H9 (cell line): Measurements from ENCODE around the gene AHSP. TPM values are rescaled to one million over a fixed set of nuclear protein-coding genes. Genes with fewer than 3 reads are reported as not detected.
A peak's percentile ranks its signal among the peaks of the same experiment; 100 is the strongest.
"Not testable (repeated sequence)": the region's sequence is repeated elsewhere in the genome, so short reads cannot be mapped to it uniquely, and the experiment has no call there.

ENCODE experiments used
- DNase-seq: peaks from one replicate; pipeline ENCODE4 v3.0.0-alpha.2; 2017
- H2AFZ ChIP-seq: one replicate; pipeline ENCODE4 v1.6.1; 2013; ENCODE audit warnings: mild to moderate bottlenecking, low read length, control low read depth, moderate library complexity
- H2AK5ac ChIP-seq: 2 replicates; pipeline ENCODE4 v1.6.1; 2013; ENCODE audit warnings: low read length, control low read depth, mixed read lengths; ENCODE audit not compliant: insufficient read length
- H2BK120ac ChIP-seq: one replicate; pipeline ENCODE4 v1.6.1; 2013; ENCODE audit warnings: low read depth, mild to moderate bottlenecking, low read length, control low read depth, inconsistent platforms; ENCODE audit not compliant: poor library complexity, severe bottlenecking
- H2BK12ac ChIP-seq: 2 replicates; pipeline ENCODE4 v1.6.1; 2013; ENCODE audit warnings: low read length, control low read depth, mixed read lengths, low read depth; ENCODE audit not compliant: insufficient read length
- H2BK15ac ChIP-seq: 2 replicates; pipeline ENCODE4 v1.6.1; 2013; ENCODE audit warnings: low read depth, low read length, control low read depth
- H2BK20ac ChIP-seq: one replicate; pipeline ENCODE4 v1.6.1; 2013; ENCODE audit warnings: low read depth, mild to moderate bottlenecking, low read length, control low read depth, inconsistent platforms; ENCODE audit not compliant: poor library complexity, severe bottlenecking
- H2BK5ac ChIP-seq: 2 replicates; pipeline ENCODE4 v1.6.1; 2013; ENCODE audit warnings: low read length, control low read depth, mixed read lengths; ENCODE audit not compliant: insufficient read length
- H3K14ac ChIP-seq: 2 replicates; pipeline ENCODE4 v1.6.1; 2013; ENCODE audit warnings: low read length, control low read depth; ENCODE audit not compliant: insufficient read depth
- H3K18ac ChIP-seq: 2 replicates; pipeline ENCODE4 v1.6.1; 2013; ENCODE audit warnings: low read depth, mild to moderate bottlenecking, mixed read lengths, low read length, control low read depth; ENCODE audit not compliant: insufficient read length
- H3K23ac ChIP-seq: 2 replicates; pipeline ENCODE4 v1.6.1; 2013; ENCODE audit warnings: low read length, control low read depth, mixed read lengths, low read depth; ENCODE audit not compliant: insufficient read length
- H3K23me2 ChIP-seq: 2 replicates; pipeline ENCODE4 v1.6.1; 2013; ENCODE audit warnings: low read depth, mild to moderate bottlenecking, mixed read lengths, low read length, control low read depth; ENCODE audit not compliant: insufficient read length, poor library complexity, severe bottlenecking
- H3K27ac ChIP-seq: 2 replicates; pipeline ENCODE4 v1.5.1; 2013; ENCODE audit warnings: low read length, control low read depth, mixed read lengths, low read depth; ENCODE audit not compliant: insufficient read length
- H3K27me3 ChIP-seq: 2 replicates; pipeline ENCODE4 v1.6.1; 2013; ENCODE audit warnings: low read length, control low read depth, inconsistent platforms; ENCODE audit not compliant: insufficient read depth
- H3K4ac ChIP-seq: 2 replicates; pipeline ENCODE4 v1.6.1; 2013; ENCODE audit warnings: low read depth, mild to moderate bottlenecking, control low read depth, inconsistent platforms, low read length, moderate library complexity
- H3K4me1 ChIP-seq: 2 replicates; pipeline ENCODE4 v1.6.1; 2013; ENCODE audit warnings: low read length, control low read depth, inconsistent platforms; ENCODE audit not compliant: insufficient read depth
- H3K4me2 ChIP-seq: 2 replicates; pipeline ENCODE4 v1.6.1; 2013; ENCODE audit warnings: low read length, control low read depth, mixed read lengths; ENCODE audit not compliant: insufficient read length, insufficient read depth
- H3K56ac ChIP-seq: 2 replicates; pipeline ENCODE4 v1.6.1; 2013; ENCODE audit warnings: low read depth, mild to moderate bottlenecking, mixed read lengths, low read length, control low read depth; ENCODE audit not compliant: insufficient read length
- H3K79me1 ChIP-seq: 2 replicates; pipeline ENCODE4 v1.6.1; 2013; ENCODE audit warnings: low read depth, mild to moderate bottlenecking, moderate library complexity, low read length, control low read depth, inconsistent platforms; ENCODE audit not compliant: insufficient read depth, poor library complexity, severe bottlenecking
- H3K79me2 ChIP-seq: 2 replicates; pipeline ENCODE4 v1.6.1; 2013; ENCODE audit warnings: low read length, control low read depth, inconsistent platforms; ENCODE audit not compliant: insufficient read depth
- H3K9ac ChIP-seq: 2 replicates; pipeline ENCODE4 v1.6.1; 2013; ENCODE audit warnings: low read length, control low read depth, mixed read lengths; ENCODE audit not compliant: insufficient read length; ENCODE audit errors: extremely low read depth
- H3K9me3 ChIP-seq: one replicate; pipeline ENCODE4 v1.6.1; 2013; ENCODE audit warnings: low read depth, low read length, inconsistent platforms; ENCODE audit not compliant: control insufficient read depth
- H3T11ph ChIP-seq: one replicate; pipeline ENCODE4 v1.6.1; 2013; ENCODE audit warnings: mild to moderate bottlenecking, low read length, control low read depth, inconsistent platforms
- H4K20me1 ChIP-seq: one replicate; pipeline ENCODE4 v1.6.1; 2013; ENCODE audit not compliant: control insufficient read depth, insufficient read length, insufficient read depth
- H4K5ac ChIP-seq: 2 replicates; pipeline ENCODE4 v1.6.1; 2013; ENCODE audit warnings: low read depth, mild to moderate bottlenecking, mixed read lengths, low read length, control low read depth; ENCODE audit not compliant: insufficient read length
- H4K8ac ChIP-seq: replicated peaks from 2 replicates; pipeline ENCODE4 v1.6.1; 2013; ENCODE audit warnings: low read length, control low read depth, mixed read lengths, low read depth; ENCODE audit not compliant: insufficient read length
- H4K91ac ChIP-seq: 2 replicates; pipeline ENCODE4 v1.6.1; 2013; ENCODE audit warnings: low read depth, mild to moderate bottlenecking, moderate library complexity, mixed read lengths, low read length, control low read depth; ENCODE audit not compliant: insufficient read length
- H3K27ac Mint-ChIP-seq, 3 experiments: 2 replicates in 2 of 3; 3 replicates in 1 of 3; pipeline ENCODE4 v1.8.0; 2020 to 2021; ENCODE audit warnings: mixed read lengths in 3 of 3, mild to moderate bottlenecking in 1 of 3, moderate library complexity in 1 of 3
- H3K27me3 Mint-ChIP-seq: 2 replicates; pipeline ENCODE4 v1.8.0; 2021; ENCODE audit warnings: low read depth, mild to moderate bottlenecking, moderate library complexity, mixed read lengths
- H3K36me3 Mint-ChIP-seq, 3 experiments: 2 replicates in 2 of 3; 3 replicates in 1 of 3; pipeline ENCODE4 v1.8.0; 2020 to 2021; ENCODE audit warnings: low read depth in 3 of 3, mixed read lengths in 3 of 3; ENCODE audit not compliant: insufficient read depth in 1 of 3
- H3K4me1 Mint-ChIP-seq, 2 experiments: 2 replicates each; pipeline ENCODE4 v1.8.0; 2020; ENCODE audit warnings: mixed read lengths in 2 of 2
- H3K4me3 Mint-ChIP-seq, 2 experiments: 2 replicates in 1 of 2; 3 replicates in 1 of 2; pipeline ENCODE4 v1.8.0; 2020 to 2021; ENCODE audit warnings: mild to moderate bottlenecking in 2 of 2, mixed read lengths in 2 of 2, moderate library complexity in 1 of 2
- H3K9me3 Mint-ChIP-seq, 2 experiments: 2 replicates in 1 of 2; 3 replicates in 1 of 2; pipeline ENCODE4 v1.8.0; 2020; ENCODE audit warnings: mild to moderate bottlenecking in 2 of 2, mixed read lengths in 2 of 2, moderate library complexity in 1 of 2
- WGBS: extraction: QIAGEN DNeasy Blood & Tissue Kit; methylation state at CpG from one replicate; pipeline ENCODE4 v1.1.7; 2013; ENCODE audit warnings: missing lambda C conversion rate, low lambda C conversion rate, mixed read lengths; ENCODE audit not compliant: insufficient read length; ENCODE audit errors: extremely low coverage; 5-methylcytosine and 5-hydroxymethylcytosine counted together
- total RNA-seq: library from RNA; stranded (reverse); gene quantifications from 2 replicates; pipeline ENCODE4 v1.2.1, GENCODE V29; 2021
- TF ChIP-seq, protein P1 (sequence below): fragments of 200-600 bp; sonication (generic); conservative IDR thresholded peaks from 3 replicates; pipeline ENCODE4 v1.8.0; 2021; ENCODE audit warnings: antibody characterized with exemption, mild to moderate bottlenecking

Gene AHSP
- total RNA-seq, 1 experiment from 2014 or later: not detected

DNA sequence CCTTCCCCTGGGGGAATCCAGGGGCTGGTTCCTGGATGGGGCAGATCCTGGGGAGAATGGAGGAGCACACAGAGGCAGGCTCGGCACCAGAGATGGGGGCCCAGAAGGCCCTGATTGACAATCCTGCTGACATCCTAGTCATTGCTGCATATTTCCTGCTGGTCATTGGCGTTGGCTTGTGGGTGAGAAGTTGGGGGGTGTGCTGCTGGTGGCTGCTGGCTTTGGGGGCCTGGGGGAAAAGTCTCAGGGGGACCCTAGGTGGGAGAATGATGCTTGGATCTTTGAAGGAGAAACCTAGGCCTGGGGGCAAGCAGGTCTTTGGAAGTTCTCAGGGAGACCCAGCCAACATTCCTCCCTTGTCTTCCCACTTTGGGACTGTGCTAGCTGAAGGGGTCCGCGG is 44.6 kb upstream of the AHSP start, which contains the start of gene SLC5A2:
TSS of gene SLC5A2 (plus strand) at position 43 of the 400 bp plus-strand sequence. CDS start at position 57, 14 bp downstream.
- H3K4me1 ChIP-seq: no peaks in the 10 kb centered on the region
- H3K27ac ChIP-seq: no peak within 1 kb of the TSS
- no peak within 1 kb of the TSS for H2AFZ ChIP-seq
- no peak within 1 kb of the TSS for H4K8ac ChIP-seq
- no peak within 1 kb of the TSS for H2BK15ac ChIP-seq
- H3K79me1 ChIP-seq: no peaks in the 10 kb centered on the region
- no peak within 1 kb of the TSS for H2AK5ac ChIP-seq
- TF ChIP-seq, protein P1, sequence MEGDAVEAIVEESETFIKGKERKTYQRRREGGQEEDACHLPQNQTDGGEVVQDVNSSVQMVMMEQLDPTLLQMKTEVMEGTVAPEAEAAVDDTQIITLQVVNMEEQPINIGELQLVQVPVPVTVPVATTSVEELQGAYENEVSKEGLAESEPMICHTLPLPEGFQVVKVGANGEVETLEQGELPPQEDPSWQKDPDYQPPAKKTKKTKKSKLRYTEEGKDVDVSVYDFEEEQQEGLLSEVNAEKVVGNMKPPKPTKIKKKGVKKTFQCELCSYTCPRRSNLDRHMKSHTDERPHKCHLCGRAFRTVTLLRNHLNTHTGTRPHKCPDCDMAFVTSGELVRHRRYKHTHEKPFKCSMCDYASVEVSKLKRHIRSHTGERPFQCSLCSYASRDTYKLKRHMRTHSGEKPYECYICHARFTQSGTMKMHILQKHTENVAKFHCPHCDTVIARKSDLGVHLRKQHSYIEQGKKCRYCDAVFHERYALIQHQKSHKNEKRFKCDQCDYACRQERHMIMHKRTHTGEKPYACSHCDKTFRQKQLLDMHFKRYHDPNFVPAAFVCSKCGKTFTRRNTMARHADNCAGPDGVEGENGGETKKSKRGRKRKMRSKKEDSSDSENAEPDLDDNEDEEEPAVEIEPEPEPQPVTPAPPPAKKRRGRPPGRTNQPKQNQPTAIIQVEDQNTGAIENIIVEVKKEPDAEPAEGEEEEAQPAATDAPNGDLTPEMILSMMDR: no peak
- H2BK120ac ChIP-seq: no peak within 1 kb of the TSS
- Mint-ChIP-seq H3K27me3 (peaks cover 85% of the 10 kb centered on the region), H3K9me3 (no peaks in the 10 kb centered on the region; a peak in 1 of 5 replicates), H3K27ac (no peak within 1 kb of the TSS), H3K4me3 (0 out of 5 replicates have a peak within 1 kb of the TSS, but pooled peaks of 1 of the 2 experiments have one; percentile 7), H3K36me3 (no peaks in the 10 kb centered on the region; a peak in 2 of 7 replicates), H3K4me1 (peaks cover 9 to 12% of the 10 kb centered on the region in 2 experiments)
- no peak within 1 kb of the TSS for H3K18ac ChIP-seq
- no peak within 1 kb of the TSS for H2BK12ac ChIP-seq
- H3K9me3 ChIP-seq: no peaks in the 10 kb centered on the region
- H3K23me2 ChIP-seq: peaks cover 5% of the 10 kb centered on the region
- no peak within 1 kb of the TSS for H3K56ac ChIP-seq
- H3K14ac ChIP-seq: no peak within 1 kb of the TSS
- DNase-seq: no peak
- no peak within 1 kb of the TSS for H2BK20ac ChIP-seq
- no peak within 1 kb of the TSS for H4K91ac ChIP-seq
- no peaks in the 10 kb centered on the region for H4K20me1 ChIP-seq
- H3T11ph ChIP-seq: no peak within 1 kb of the TSS
- no peak within 1 kb of the TSS for H3K23ac ChIP-seq
- peaks cover 11% of the 10 kb centered on the region; the same call in 1 of the 2 replicates for H3K27me3 ChIP-seq
- no CpG with 5 or more reads among the region's 4 CpGs for WGBS
- H3K4me2 ChIP-seq: no peak within 1 kb of the TSS
- no peak within 1 kb of the TSS for H4K5ac ChIP-seq
- H3K79me2 ChIP-seq: no peaks in the 10 kb centered on the region
- no peak within 1 kb of the TSS for H3K9ac ChIP-seq
- no peak within 1 kb of the TSS for H3K4ac ChIP-seq
- no peak within 1 kb of the TSS for H2BK5ac ChIP-seq

DNA sequence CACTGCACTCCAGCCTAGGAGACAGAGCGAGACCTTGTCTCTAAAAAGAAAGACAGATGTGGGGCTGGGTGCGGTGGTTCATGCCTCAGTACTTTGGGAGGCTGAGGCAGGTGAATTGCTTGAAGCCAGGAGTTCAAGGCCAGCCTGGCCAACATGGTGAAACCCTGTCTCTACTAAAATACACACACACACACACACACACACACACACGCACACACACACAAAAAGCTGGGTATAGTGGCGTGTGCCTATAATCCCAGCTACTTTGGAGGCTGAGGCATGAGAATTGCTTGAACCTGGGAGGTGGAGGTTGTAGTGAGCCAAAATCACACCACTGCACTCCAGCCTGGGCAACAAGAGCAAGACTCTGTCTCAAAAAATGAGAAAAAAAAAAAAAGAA is 43.7 kb upstream of the AHSP start:
- H3K27me3 Mint-ChIP-seq: peaks cover 85% of the 10 kb centered on the region
- not testable (repeated sequence) for H2BK5ac ChIP-seq, H3T11ph ChIP-seq, DNase-seq, H3K27ac ChIP-seq, H3K79me1 ChIP-seq, H4K91ac ChIP-seq, H3K14ac ChIP-seq, H2AFZ ChIP-seq, H3K4ac ChIP-seq, H2BK120ac ChIP-seq, H3K23ac ChIP-seq, H4K8ac ChIP-seq, H3K18ac ChIP-seq, H3K56ac ChIP-seq, H4K20me1 ChIP-seq, H4K5ac ChIP-seq, H3K36me3 Mint-ChIP-seq, H2BK12ac ChIP-seq, H3K4me3 Mint-ChIP-seq, H3K9me3 Mint-ChIP-seq, H3K9ac ChIP-seq, H2AK5ac ChIP-seq, H2BK15ac ChIP-seq, H3K4me1 ChIP-seq, H3K4me2 ChIP-seq, H3K9me3 ChIP-seq, H3K27ac Mint-ChIP-seq, H3K79me2 ChIP-seq, H2BK20ac ChIP-seq
- peaks cover 13% of the 10 kb centered on the region; the same call in 1 of the 2 replicates for H3K27me3 ChIP-seq
- H3K4me1 Mint-ChIP-seq: peaks cover 8 to 11% of the 10 kb centered on the region in 2 experiments
- no CpG with 5 or more reads among the region's 4 CpGs for WGBS
- H3K23me2 ChIP-seq: peaks cover 11% of the 10 kb centered on the region
